ENCODE measurements around the gene ZFAND2B.
"Not testable (repeated sequence)": the region's sequence is repeated elsewhere in the genome, so short reads cannot be mapped to it uniquely, and the experiment has no call there.

Gene ZFAND2B

GRCh38 chr2:219251656-219252055 lies 45.1 kb downstream of the ZFAND2B start:
- FAIRE-seq: no peak

- FAIRE-seq: no peak
Measured at GRCh38 chr2:219252084-219252483, 45.5 kb downstream of the ZFAND2B start.

- no peak for FAIRE-seq
Measured at GRCh38 chr2:219252570-219252899, 46.0 kb downstream of the ZFAND2B start.

- no peak for FAIRE-seq
Measured at GRCh38 chr2:219252900-219253752, 46.5 kb downstream of the ZFAND2B start, which contains the start of gene TUBA4B. Gene TUBA4B (plus strand): TSS chr2:219253243. CDS start chr2:219253408, 165 bp downstream.

DNA sequence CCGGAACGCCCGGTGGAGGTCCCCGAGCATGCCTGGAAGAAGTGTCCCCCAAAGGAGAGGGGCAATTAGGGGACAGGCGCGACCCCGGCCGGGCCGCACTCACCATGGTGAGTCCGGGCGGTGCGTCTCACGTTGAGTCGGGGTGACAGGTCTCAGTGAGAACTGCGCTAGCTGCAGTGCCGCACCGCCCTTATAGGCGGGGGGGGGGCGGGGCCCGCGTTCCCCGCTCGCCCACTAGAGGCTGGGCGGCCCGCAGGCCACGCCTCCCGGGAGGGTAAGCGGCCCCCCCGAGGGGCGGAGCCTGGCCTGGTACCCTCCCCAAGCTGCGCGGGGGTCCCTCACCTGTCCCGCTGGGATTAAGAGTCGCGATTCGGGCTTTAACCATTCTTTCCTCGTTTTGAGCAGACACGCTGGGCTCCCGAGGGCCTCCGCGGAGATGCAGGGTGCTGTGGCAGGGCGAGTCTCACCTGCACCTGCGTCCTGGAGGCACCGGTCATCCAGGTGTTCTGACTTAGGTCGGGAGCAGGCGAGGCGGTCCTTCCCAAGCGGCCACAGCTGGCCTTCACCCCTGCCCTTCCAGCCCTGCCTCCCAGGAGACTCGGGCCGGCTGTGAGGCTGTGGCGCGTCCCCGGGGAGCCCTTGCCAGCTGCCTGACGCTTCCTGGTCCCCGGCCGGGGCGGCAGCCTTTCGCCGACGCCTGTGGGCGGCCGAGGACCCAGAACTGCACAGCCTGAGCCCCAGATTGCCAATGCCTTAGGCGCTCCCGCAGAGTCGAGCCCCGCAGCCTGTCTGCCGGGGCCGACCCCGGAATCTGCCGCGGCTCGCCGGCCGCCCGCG lies 47.4 kb downstream of the ZFAND2B start, which contains the start of gene TUBA4A:
Gene TUBA4A (minus strand): TSS at position 166 of the 837 bp plus-strand sequence. CDS start 60 bp downstream, at position 106.
- no peak for FAIRE-seq

DNA sequence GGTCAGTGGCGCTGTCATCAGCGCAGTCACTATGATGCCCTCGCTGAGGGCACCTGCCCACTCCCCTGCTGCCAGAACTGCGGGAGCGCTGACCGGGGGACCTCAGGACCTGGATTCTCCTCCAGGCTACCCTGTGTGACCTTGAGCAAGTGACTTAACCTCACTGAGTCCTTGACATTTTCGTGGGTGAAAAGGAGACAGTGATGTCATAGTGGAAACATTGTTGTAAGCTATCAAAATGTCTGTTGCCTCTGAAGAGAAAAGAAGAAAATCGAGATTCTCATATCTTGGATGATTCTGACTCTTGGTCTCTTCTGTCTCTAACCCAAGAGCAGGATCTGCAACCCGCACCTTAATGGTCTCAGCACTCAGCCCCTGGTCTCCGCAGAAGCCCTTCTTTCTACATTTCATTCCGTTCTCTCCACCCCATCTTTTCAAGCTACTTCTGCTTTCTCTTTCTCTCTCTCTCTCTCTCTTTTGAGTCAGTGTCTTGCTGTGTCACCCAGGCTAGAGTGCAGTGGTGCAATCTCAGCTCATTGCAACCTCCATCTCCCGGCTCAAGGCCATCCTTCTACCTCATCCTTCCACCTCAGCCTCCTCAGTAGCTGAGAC lies 48.1 kb downstream of the ZFAND2B start:
- no peak for FAIRE-seq

- FAIRE-seq: not testable (repeated sequence)
Measured at GRCh38 chr2:219258942-219259341, 52.4 kb downstream of the ZFAND2B start.

Data from islet of Langerhans (tissue), 1 donor.